HG02763 (cell line): Measurements from ENCODE around the gene RPS23.

Experiments
- ATAC-seq: cut with Tn5 transposase; IDR thresholded peaks from one replicate; pipeline ENCODE4 v1.9.1; 2021; ENCODE audit warnings: mild to moderate bottlenecking, moderate library complexity; ENCODE audit not compliant: unreplicated experiment

Gene RPS23

GRCh38 chr5:82277987-82278710 lies at the start of gene RPS23:
Gene RPS23, minus strand, starts transcription at chr5:82278354. Its CDS starts 31 bp downstream, at chr5:82278323.
- peak; percentile 94 for ATAC-seq

- ATAC-seq, result no peak
Observed at GRCh38 chr5:82327941-82328340, 49.8 kb upstream of the RPS23 start.

DNA sequence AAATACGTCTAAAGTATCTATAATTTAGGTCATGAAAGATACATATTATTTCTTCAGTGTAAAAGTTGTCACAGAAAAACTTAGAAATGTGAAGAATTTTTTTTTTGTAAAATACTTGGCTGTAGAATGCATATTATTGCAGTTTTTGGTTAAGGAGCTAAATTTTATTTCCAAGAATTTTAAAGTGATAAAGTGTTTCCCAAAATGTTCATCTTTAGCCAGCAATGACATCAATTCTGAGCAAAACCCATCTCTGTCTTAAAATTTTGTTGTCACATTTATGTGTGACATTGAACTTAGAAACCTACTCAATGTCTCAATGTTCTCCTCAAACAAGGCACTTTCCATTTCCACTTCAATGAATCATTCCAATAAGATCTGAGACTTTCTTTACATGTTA lies 47.8 kb upstream of the RPS23 start:
- ATAC-seq, result no peak

DNA sequence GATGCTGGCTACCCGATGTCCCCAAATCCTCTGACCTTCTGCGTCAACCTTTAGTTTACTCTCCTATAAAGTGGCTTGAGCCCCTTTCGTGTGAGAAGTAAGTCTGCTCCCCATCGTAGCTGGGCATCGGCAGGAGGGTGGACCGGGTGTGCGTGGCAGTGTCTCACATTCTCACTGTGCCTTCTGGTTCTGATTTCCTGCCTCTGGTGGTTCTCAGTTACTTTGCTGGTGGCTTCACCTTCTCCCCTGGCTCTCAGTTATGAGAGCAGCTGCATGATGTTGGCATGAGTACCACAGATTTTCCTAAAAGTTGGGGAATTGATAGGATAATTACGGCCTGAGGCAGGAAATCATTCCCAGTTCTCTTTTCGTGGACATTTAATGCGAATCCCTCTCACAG lies 47.0 kb upstream of the RPS23 start:
- ATAC-seq, result no peak

DNA sequence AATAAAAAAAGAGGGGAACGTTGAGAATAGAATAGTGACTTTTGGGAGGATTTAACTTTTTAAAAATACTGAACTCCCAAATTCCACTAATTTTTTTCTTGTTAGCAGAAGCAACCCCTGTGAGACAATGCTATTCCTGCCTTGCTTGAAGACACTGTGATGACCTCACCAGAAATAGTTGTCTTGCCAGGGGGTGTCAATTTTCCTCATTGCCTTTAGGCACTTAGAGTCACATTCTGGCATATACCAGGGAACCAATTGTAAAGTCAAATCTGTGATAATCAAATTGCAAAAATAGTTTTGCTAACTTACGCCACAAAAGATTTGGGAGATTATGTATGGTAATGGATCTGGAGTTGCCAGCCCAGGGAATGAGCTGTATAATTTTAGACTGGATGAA lies 42.8 kb upstream of the RPS23 start:
- no peak for ATAC-seq

DNA sequence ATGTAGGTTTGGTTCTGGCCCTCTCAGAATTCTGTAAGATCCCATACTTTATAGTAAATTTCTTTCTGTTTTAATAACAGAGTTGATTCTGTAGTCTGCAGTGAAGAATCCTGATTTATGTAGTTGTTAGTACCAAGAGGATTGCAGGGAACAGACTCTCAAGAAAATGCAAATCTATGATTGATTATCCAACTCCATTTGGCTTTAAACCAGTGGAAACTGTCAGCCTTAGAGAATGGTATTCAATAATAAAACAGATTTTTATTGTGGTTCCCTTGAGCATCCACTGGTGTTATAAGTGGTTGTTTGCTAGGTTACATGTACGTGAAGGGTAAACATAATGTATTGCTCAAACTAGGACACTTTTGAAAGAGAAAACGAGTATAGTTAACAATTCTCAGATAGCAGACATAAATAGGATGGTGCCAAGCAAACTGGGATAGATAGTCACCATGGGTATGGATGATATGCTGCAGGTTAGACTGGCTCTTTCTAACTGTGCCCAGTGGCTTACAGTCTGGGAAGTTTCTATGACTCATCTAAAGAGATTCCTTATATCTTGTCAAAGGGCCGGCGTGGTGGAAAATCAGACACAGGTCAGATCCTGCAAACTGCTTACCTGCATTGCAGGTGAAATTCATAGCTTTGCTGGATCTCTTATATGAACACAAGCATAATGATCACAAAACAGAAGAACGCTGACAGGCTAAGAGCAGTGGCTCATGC lies 41.7 kb upstream of the RPS23 start:
- no peak for ATAC-seq

DNA sequence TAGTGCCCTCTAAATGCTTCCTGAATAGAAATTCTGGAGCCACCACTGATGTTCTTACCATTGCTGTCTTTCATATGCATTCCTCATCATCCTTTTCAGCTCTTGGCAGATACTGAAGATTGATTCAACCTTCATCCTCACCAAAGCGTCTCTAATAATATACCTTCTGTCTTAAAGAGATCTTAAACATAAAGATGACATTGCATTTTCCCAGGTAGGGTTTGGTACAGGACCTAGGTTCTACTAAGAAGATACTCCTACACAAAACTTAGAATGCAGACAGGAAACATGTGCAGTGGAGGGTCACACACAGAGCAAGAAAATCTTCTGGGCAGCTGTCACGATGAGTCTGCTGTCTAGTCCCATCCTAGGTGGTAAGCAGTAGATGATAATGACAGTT lies 41.0 kb upstream of the RPS23 start:
- ATAC-seq, result no peak

GRCh38 chr5:82314964-82315758 lies 37.0 kb upstream of the RPS23 start:
- no peak for ATAC-seq

GRCh38 chr5:82313016-82313415 lies 34.9 kb upstream of the RPS23 start:
- no peak for ATAC-seq

GRCh38 chr5:82312373-82312856 lies 34.3 kb upstream of the RPS23 start:
- ATAC-seq, result no peak

DNA sequence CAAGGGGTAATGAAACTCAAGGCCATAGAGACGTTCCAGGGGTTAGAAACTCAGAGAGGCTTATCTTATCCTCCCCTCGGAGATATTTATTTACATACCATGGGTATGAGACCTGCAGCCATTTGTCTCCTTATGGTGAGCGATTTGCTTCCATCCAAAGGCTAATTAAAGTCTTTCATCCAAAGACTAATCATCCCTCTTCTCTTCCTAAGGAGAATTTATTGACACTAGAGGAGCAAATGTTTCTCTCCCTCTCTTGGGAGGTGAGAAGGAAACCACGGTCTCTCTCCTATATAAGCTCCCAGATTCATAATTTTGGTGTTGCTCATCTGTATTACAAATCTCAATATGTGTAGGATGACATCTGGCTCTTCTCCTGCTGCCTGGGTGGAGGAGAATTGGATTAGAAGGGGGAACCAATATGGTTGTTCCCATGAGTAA lies 31.0 kb upstream of the RPS23 start:
- no peak for ATAC-seq

- no peak for ATAC-seq
Observed at GRCh38 chr5:82308416-82308815, 30.3 kb upstream of the RPS23 start.

DNA sequence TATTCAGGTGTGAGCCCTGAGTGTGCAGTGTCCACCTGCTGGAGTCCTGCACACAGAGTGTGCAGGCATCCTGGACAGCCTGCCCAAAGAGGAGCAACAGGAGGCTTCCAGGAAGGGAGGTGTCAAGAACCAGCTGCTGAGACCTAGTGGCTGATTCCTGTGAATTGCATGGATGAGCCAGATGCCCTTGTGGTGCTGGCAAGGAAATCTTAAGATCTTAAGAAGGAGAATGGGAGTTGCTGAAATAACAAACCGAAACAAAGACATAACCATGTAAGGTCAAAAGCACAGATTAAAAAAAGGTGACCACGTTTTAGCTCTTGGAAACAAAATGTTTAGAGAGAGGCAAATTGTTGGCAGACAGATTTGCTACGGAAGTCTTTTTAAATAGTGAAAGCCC lies 29.3 kb upstream of the RPS23 start:
- no peak for ATAC-seq

GRCh38 chr5:82306151-82306550 lies 28.0 kb upstream of the RPS23 start:
- no peak for ATAC-seq

GRCh38 chr5:82301190-82301589 lies 23.0 kb upstream of the RPS23 start:
- no peak for ATAC-seq

DNA sequence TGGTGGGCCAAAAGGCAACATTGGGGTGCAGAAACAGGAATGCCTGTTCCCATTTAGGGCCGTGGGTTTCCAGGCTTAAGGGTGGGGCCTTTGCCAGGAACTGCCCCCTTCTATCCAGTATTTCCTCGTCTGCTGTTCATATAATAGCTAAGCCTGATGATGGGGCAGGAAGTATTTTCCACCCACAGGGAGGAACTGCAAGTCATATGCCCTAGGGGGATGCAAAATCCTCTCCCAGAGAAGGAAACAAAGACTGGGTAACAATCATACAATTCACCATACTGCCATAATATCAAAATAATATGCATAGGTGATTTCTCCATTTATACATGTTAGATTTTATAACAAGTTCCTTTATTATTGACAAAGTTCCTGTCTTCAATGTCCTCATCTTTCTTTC lies 20.5 kb upstream of the RPS23 start:
- no peak for ATAC-seq

- no peak for ATAC-seq
Observed at GRCh38 chr5:82297711-82298110, 19.6 kb upstream of the RPS23 start.

DNA sequence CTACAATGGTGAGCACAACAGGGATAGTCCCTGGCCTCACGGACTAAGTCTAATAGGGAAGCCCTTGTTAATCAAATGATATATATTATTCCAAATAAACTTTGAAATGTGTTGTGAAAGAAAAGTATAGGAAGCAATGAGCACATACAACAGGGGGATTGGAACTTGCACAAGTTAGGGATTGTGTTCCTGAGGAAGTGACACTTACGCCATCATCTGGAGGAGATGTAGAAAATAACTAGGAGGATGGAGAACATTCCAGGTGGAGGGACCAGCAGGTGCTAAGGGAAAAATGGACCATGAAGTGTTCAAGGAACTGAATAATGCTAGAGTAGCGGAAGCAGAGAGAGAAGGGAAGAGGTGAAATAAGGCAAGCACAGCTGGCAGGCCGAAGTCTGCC lies 18.8 kb upstream of the RPS23 start:
- no peak for ATAC-seq

GRCh38 chr5:82295959-82296531 lies 17.9 kb upstream of the RPS23 start:
- ATAC-seq, result no peak

DNA sequence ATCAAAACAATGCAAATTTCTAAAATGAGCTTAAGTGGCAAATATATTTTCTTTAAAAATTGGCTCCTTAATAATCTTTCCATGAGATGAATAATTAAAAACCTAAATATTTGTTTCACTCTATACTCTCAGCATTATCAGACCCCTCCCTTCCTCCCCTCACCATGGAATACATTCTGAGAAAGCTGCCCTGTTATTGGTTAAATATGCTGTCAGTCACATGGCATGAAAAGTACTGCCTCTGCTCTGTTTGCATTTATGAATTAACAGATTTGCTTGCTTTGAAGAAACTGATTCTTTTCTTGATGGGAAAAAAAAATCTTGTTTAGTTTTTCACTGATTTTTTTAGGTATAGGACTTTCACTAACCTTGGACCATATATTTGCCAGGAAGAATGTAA lies 17.0 kb upstream of the RPS23 start:
- no peak for ATAC-seq

DNA sequence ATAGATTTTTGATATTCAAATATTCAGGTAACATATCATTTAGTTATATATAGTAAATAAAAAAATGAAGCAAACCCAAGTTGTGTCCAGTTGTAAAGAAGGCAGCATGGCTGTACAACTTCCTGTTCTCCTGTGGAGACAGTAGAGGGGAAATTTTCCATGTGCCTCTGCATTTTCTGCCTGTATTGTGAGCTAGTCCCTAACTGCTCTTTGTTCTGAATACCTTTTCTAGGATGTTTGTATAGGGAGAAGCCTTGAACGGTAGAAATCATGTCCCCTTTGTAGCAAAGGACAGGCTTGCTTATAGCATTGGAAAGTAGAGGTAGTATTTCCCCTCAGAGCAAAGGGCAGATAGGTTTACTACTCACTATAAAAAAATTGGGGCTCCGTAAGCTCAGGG lies 13.3 kb upstream of the RPS23 start:
- no peak for ATAC-seq
